ENCODE data around the gene GUCY2F.

- TF ChIP-seq CTCF (IDR thresholded peaks at IDR 0.05) (no peak), POLR2A (IDR thresholded peaks at IDR 0.05) (no peak)
These were observed 33.5 kb downstream of the GUCY2F start for GRCh38 chrX:109448282-109448938.
